HEK293 (cell line): ENCODE measurements around the gene CCNYL1.

Experiments used
- CTCF ChIA-PET: fragments of 350-600 bp; formaldehyde crosslinking; extraction: SDS; loops from one replicate; lab custom pipeline; 2021; ENCODE audit warnings: antibody characterized with exemption; lab: Yijun Ruan, JAX
- POLR2A ChIA-PET: fragments of 300-600 bp; formaldehyde crosslinking; extraction: SDS; loops from one replicate; lab custom pipeline; 2020; ENCODE audit warnings: antibody characterized with exemption, inconsistent platforms; lab: Yijun Ruan, JAX
- H3K27ac ChIP-seq: fragments of 200-500 bp; sonication (Bioruptor generic); 2 replicates; pipeline ENCODE4 v1.5.1; 2014; ENCODE audit warnings: low read depth, low read length, control low read depth, inconsistent platforms; ENCODE audit errors: extremely low read depth
- H3K36me3 ChIP-seq, 2 experiments: fragments of 200-500 bp in 1 of 2; sonication (Bioruptor generic) in 1 of 2; 1 replicate in 1 of 2; 2 replicates in 1 of 2; pipeline ENCODE4 v1.5.1; 2014 to 2017; ENCODE audit warnings: inconsistent platforms in 2 of 2, low read length in 2 of 2; ENCODE audit not compliant: control insufficient read depth in 2 of 2, insufficient read depth in 1 of 2
- H3K4me1 ChIP-seq: fragments of 200-500 bp; sonication (Bioruptor generic); 2 replicates; pipeline ENCODE4 v1.5.1; 2014; ENCODE audit warnings: mild to moderate bottlenecking, low read length, inconsistent platforms; ENCODE audit not compliant: control insufficient read depth, insufficient read depth
- H3K4me3 ChIP-seq: 2 replicates; pipeline ENCODE4 v1.5.1; 2011; ENCODE audit warnings: low read depth, mild to moderate bottlenecking, control low read depth, low read length, moderate library complexity
- H3K9me3 ChIP-seq: fragments of 200-500 bp; sonication (Bioruptor generic); 2 replicates; pipeline ENCODE4 v1.5.1; 2014; ENCODE audit warnings: low read depth, low read length, inconsistent platforms; ENCODE audit not compliant: control insufficient read depth, insufficient read depth
- BCL11B ChIP-seq: fragments of 450-650 bp; formaldehyde crosslinking; IDR thresholded peaks from 2 replicates; pipeline ENCODE4 v1.5.1; 2016; ENCODE audit warnings: low read depth, missing biosample characterization, missing genetic modification characterization
- GFI1B ChIP-seq: fragments of 450-650 bp; formaldehyde crosslinking; IDR thresholded peaks from 2 replicates; pipeline ENCODE4 v1.5.1; 2016; ENCODE audit warnings: missing biosample characterization, missing genetic modification characterization
- GLIS2 ChIP-seq: fragments of 450-650 bp; formaldehyde crosslinking; IDR thresholded peaks from 2 replicates; pipeline ENCODE4 v1.5.1; 2016; ENCODE audit warnings: missing biosample characterization, missing genetic modification characterization
- MEIS1 ChIP-seq: sonication (generic); formaldehyde crosslinking; IDR thresholded peaks from 2 replicates; pipeline ENCODE4 v1.8.1; 2022; ENCODE audit warnings: missing genetic modification reagents, mild to moderate bottlenecking, borderline replicate concordance
- MZF1 ChIP-seq: fragments of 450-650 bp; formaldehyde crosslinking; IDR thresholded peaks from 2 replicates; pipeline ENCODE4 v1.5.1; 2017; ENCODE audit warnings: missing biosample characterization, missing genetic modification characterization, borderline replicate concordance
- PBX3 ChIP-seq: sonication (generic); formaldehyde crosslinking; IDR thresholded peaks from 2 replicates; pipeline ENCODE4 v1.8.1; 2022; ENCODE audit warnings: mild to moderate bottlenecking, moderate library complexity, missing genetic modification reagents
- SCRT2 ChIP-seq: fragments of 450-650 bp; formaldehyde crosslinking; IDR thresholded peaks from 2 replicates; pipeline ENCODE4 v1.5.1; 2016; ENCODE audit warnings: missing biosample characterization, missing genetic modification characterization
- SP2 ChIP-seq: fragments of 450-650 bp; formaldehyde crosslinking; IDR thresholded peaks from 2 replicates; pipeline ENCODE4 v1.5.1; 2016; ENCODE audit warnings: missing biosample characterization, missing genetic modification characterization
- ZIC2 ChIP-seq: fragments of 450-650 bp; formaldehyde crosslinking; IDR thresholded peaks from 2 replicates; pipeline ENCODE4 v1.5.1; 2016; ENCODE audit warnings: missing biosample characterization, missing genetic modification characterization
- ZNF114 ChIP-seq: fragments of 450-650 bp; formaldehyde crosslinking; IDR thresholded peaks from 2 replicates; pipeline ENCODE4 v1.5.0; 2017; ENCODE audit warnings: missing biosample characterization, missing genetic modification characterization
- ZNF174 ChIP-seq: fragments of 450-650 bp; formaldehyde crosslinking; IDR thresholded peaks from 2 replicates; pipeline ENCODE4 v1.5.0; 2017; ENCODE audit warnings: missing biosample characterization, mild to moderate bottlenecking, missing genetic modification characterization
- ZNF184 ChIP-seq: fragments of 450-650 bp; IDR thresholded peaks from 2 replicates; pipeline ENCODE4 v1.5.1; 2018; ENCODE audit warnings: missing biosample characterization, mild to moderate bottlenecking, missing genetic modification characterization
- ZNF266 ChIP-seq: fragments of 450-650 bp; formaldehyde crosslinking; IDR thresholded peaks from 2 replicates; pipeline ENCODE4 v1.5.1; 2016; ENCODE audit warnings: missing biosample characterization, missing genetic modification characterization, low read depth
- ZNF561 ChIP-seq: fragments of 450-650 bp; IDR thresholded peaks from 2 replicates; pipeline ENCODE4 v1.5.1; 2018; ENCODE audit warnings: missing biosample characterization, missing genetic modification characterization, borderline replicate concordance
- ZNF610 ChIP-seq: fragments of 450-650 bp; formaldehyde crosslinking; IDR thresholded peaks from 2 replicates; pipeline ENCODE4 v1.5.1; 2016; ENCODE audit warnings: missing biosample characterization, missing genetic modification characterization, borderline replicate concordance
- ZNF621 ChIP-seq: fragments of 450-650 bp; formaldehyde crosslinking; IDR thresholded peaks from 2 replicates; pipeline ENCODE4 v1.5.1; 2017; ENCODE audit warnings: missing biosample characterization, missing genetic modification characterization
- ZNF623 ChIP-seq: fragments of 450-650 bp; formaldehyde crosslinking; IDR thresholded peaks from 2 replicates; pipeline ENCODE4 v1.5.1; 2016; ENCODE audit warnings: missing biosample characterization, missing genetic modification characterization
- ZSCAN30 ChIP-seq: fragments of 450-650 bp; IDR thresholded peaks from 2 replicates; pipeline ENCODE4 v1.5.1; 2018; ENCODE audit warnings: missing biosample characterization, mild to moderate bottlenecking, missing genetic modification characterization, moderate library complexity
- ZXDB ChIP-seq: fragments of 450-650 bp; formaldehyde crosslinking; IDR thresholded peaks from 2 replicates; pipeline ENCODE4 v1.5.1; 2016; ENCODE audit warnings: missing biosample characterization, missing genetic modification characterization
- TF ChIP-seq, protein P1 (sequence below): fragments of 450-650 bp; formaldehyde crosslinking; IDR thresholded peaks from 2 replicates; pipeline ENCODE4 v1.5.1; 2016; ENCODE audit warnings: missing biosample characterization, missing genetic modification characterization
- TF ChIP-seq, protein P2 (sequence below): fragments of 450-650 bp; formaldehyde crosslinking; IDR thresholded peaks from 2 replicates; pipeline ENCODE4 v1.5.1; 2016; ENCODE audit warnings: missing biosample characterization, missing genetic modification characterization
- TF ChIP-seq, protein P3 (sequence below): fragments of 450-650 bp; formaldehyde crosslinking; IDR thresholded peaks from 2 replicates; pipeline ENCODE4 v1.5.1; 2016; ENCODE audit warnings: missing biosample characterization, missing genetic modification characterization

Gene CCNYL1

DNA sequence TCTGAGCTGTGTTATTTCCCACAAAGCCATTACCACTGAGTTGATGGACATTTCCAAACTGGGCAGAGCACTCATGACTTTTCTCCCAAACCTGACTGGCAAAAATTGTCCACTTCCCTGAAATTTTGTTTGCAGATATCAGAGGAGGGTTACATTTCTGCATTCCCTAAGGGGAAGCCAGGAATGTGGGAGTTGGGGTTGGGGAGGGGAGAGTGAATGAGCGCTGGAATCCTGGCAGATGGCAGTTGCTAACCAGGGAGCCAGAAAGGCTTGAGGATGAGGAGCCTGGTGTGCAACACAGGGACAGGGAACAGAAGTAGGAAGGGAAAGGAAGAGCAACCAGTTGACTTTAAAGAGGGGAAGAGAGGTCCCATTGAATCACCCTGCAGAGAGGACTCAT is 14.0 kb upstream of the CCNYL1 start:
- POLR2A ChIA-PET, result no interaction called here

GRCh38 chr2:207698301-207698700 is 13.1 kb upstream of the CCNYL1 start:
- Histone ChIP-seq H3K36me3 (no peaks in the 10 kb centered on the region), H3K4me1 (no peaks in the 10 kb centered on the region), H3K27ac (no peak overlapping the region), H3K9me3 (no peaks in the 10 kb centered on the region), H3K4me3 (no peak overlapping the region)
- CTCF ChIA-PET, result interaction anchor here (0.6 kb wide), 1 partner anchor 50 kb away, joined by 3 read pairs; no protein-coding TSS in a partner anchor
- POLR2A ChIA-PET, result no interaction called here
- TF ChIP-seq MZF1, result no peak
- TF ChIP-seq ZNF184, result no peak
- TF ChIP-seq, protein P1, sequence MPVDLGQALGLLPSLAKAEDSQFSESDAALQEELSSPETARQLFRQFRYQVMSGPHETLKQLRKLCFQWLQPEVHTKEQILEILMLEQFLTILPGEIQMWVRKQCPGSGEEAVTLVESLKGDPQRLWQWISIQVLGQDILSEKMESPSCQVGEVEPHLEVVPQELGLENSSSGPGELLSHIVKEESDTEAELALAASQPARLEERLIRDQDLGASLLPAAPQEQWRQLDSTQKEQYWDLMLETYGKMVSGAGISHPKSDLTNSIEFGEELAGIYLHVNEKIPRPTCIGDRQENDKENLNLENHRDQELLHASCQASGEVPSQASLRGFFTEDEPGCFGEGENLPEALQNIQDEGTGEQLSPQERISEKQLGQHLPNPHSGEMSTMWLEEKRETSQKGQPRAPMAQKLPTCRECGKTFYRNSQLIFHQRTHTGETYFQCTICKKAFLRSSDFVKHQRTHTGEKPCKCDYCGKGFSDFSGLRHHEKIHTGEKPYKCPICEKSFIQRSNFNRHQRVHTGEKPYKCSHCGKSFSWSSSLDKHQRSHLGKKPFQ (tag by site-specific recombination), result no peak
- TF ChIP-seq ZNF174, result no peak
- TF ChIP-seq ZIC2 (tag by site-specific recombination), result no peak
- no peak for TF ChIP-seq MEIS1 (CRISPR knock-in tag)
- TF ChIP-seq SCRT2, result no peak
- TF ChIP-seq, protein P2, sequence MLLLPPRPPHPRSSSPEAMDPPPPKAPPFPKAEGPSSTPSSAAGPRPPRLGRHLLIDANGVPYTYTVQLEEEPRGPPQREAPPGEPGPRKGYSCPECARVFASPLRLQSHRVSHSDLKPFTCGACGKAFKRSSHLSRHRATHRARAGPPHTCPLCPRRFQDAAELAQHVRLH (tag by site-specific recombination), result no peak
- TF ChIP-seq ZNF114 (tag by site-specific recombination), result no peak
- TF ChIP-seq ZNF610 (tag by site-specific recombination), result no peak
- no peak for TF ChIP-seq ZSCAN30
- TF ChIP-seq, protein P3, sequence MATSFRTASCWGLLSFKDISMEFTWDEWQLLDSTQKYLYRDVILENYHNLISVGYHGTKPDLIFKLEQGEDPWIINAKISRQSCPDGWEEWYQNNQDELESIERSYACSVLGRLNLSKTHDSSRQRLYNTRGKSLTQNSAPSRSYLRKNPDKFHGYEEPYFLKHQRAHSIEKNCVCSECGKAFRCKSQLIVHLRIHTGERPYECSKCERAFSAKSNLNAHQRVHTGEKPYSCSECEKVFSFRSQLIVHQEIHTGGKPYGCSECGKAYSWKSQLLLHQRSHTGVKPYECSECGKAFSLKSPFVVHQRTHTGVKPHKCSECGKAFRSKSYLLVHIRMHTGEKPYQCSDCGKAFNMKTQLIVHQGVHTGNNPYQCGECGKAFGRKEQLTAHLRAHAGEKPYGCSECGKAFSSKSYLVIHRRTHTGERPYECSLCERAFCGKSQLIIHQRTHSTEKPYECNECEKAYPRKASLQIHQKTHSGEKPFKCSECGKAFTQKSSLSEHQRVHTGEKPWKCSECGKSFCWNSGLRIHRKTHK (tag by site-specific recombination), result no peak
- no peak for TF ChIP-seq GLIS2 (tag by site-specific recombination)
- TF ChIP-seq ZNF266 (tag by site-specific recombination), result no peak
- TF ChIP-seq SP2, result no peak
- no peak for TF ChIP-seq GFI1B (tag by site-specific recombination)
- no peak for TF ChIP-seq ZXDB (tag by site-specific recombination)
- TF ChIP-seq PBX3 (CRISPR knock-in tag), result no peak
- TF ChIP-seq ZNF561 (tag by site-specific recombination), result no peak

More for the DNA sequence above, 14.0 kb upstream of the CCNYL1 start:
- Histone ChIP-seq H3K4me1 (no peaks in the 10 kb centered on the region), H3K4me3 (no peak overlapping the region), H3K27ac (no peak overlapping the region), H3K9me3 (no peaks in the 10 kb centered on the region), H3K36me3 (no peaks in the 10 kb centered on the region)
- CTCF ChIA-PET, result interaction anchor here (0.7 kb wide), 1 partner anchor 10 kb away, joined by 3 read pairs; no protein-coding TSS in a partner anchor
- TF ChIP-seq ZNF621 (tag by site-specific recombination) (no peak), ZNF623 (no peak), BCL11B (tag by site-specific recombination) (no peak)
